ENCODE measurements around the gene CASP1. TPM values are rescaled to one million over a fixed set of nuclear protein-coding genes. Genes with fewer than 3 reads are reported as not detected.

CASP1 gene
- total RNA-seq, 1 donor from 2014 or later = 1.9 TPM

GRCh38 chr11:105054723-105055493, 20.0 kb upstream of the CASP1 start:
- DNase-seq (ENCODE audit: low read depth) (no peak), FAIRE-seq (no peak)
- H4K20me1 ChIP-seq (ENCODE audit: insufficient read depth, low read length) = no peaks in the 10 kb centered on the region
- no peak overlapping the region for H3K9ac ChIP-seq (ENCODE audit: low read length)
- no peaks in the 10 kb centered on the region for H3K9me3 ChIP-seq (ENCODE audit: insufficient read depth, low read depth, low read length)
- Mint-ChIP-seq H3K4me3 (ENCODE audit: unreplicated experiment) (no peak overlapping the region), H3K27ac (ENCODE audit: unreplicated experiment) (no peak overlapping the region), H3K9me3 (ENCODE audit: unreplicated experiment) (peaks cover 4% of the 10 kb centered on the region), H3K4me1 (ENCODE audit: low read depth, unreplicated experiment) (no peaks in the 10 kb centered on the region), H3K36me3 (ENCODE audit: low read depth, unreplicated experiment) (no peaks in the 10 kb centered on the region), H3K27me3 (ENCODE audit: low read depth, unreplicated experiment) (no peaks in the 10 kb centered on the region)
- H3K4me1 ChIP-seq (ENCODE audit: insufficient read depth, low read length) = no peaks in the 10 kb centered on the region
- H3K79me2 ChIP-seq (ENCODE audit: insufficient read depth, low read length) = no peaks in the 10 kb centered on the region
- no peaks in the 10 kb centered on the region for H3K27me3 ChIP-seq (ENCODE audit: insufficient read depth, low read length)
- no peak overlapping the region for H3K4me2 ChIP-seq (ENCODE audit: low read length)
- no peak for TF ChIP-seq EZH2 (IDR thresholded peaks at IDR 0.05; ENCODE audit: insufficient read depth, low read length)
- TF ChIP-seq CTCF (IDR thresholded peaks at IDR 0.05; ENCODE audit: insufficient read depth, low read depth, low read length) = no peak
- H3K27ac ChIP-seq (ENCODE audit: low read depth, low read length) = no peak overlapping the region
- H3K36me3 ChIP-seq (ENCODE audit: insufficient read depth, low read length) = no peaks in the 10 kb centered on the region
- H2AFZ ChIP-seq (ENCODE audit: low read depth, low read length) = no peak overlapping the region
- H3K4me3 ChIP-seq (ENCODE audit: insufficient read depth, low read depth, low read length) = no peak overlapping the region

GRCh38 chr11:105052487-105052886, 17.5 kb upstream of the CASP1 start:
- no peak for TF ChIP-seq CTCF (IDR thresholded peaks at IDR 0.05; ENCODE audit: insufficient read depth, low read depth, low read length)
- TF ChIP-seq EZH2 (IDR thresholded peaks at IDR 0.05; ENCODE audit: insufficient read depth, low read length) = no peak
- FAIRE-seq (no peak), DNase-seq (ENCODE audit: low read depth) (no peak)
- H3K9me3 ChIP-seq (ENCODE audit: insufficient read depth, low read depth, low read length) = no peaks in the 10 kb centered on the region
- Mint-ChIP-seq H3K36me3 (ENCODE audit: low read depth, unreplicated experiment) (no peaks in the 10 kb centered on the region), H3K27me3 (ENCODE audit: low read depth, unreplicated experiment) (no peaks in the 10 kb centered on the region), H3K4me3 (ENCODE audit: unreplicated experiment) (no peak overlapping the region), H3K4me1 (ENCODE audit: low read depth, unreplicated experiment) (peaks cover 1% of the 10 kb centered on the region), H3K27ac (ENCODE audit: unreplicated experiment) (no peak overlapping the region), H3K9me3 (ENCODE audit: unreplicated experiment) (peaks cover 6% of the 10 kb centered on the region)
- no peak overlapping the region for H3K4me2 ChIP-seq (ENCODE audit: low read length)
- H3K27me3 ChIP-seq (ENCODE audit: insufficient read depth, low read length) = no peaks in the 10 kb centered on the region
- H2AFZ ChIP-seq (ENCODE audit: low read depth, low read length) = no peak overlapping the region
- no peak overlapping the region for H3K4me3 ChIP-seq (ENCODE audit: insufficient read depth, low read depth, low read length)
- no peak overlapping the region for H3K27ac ChIP-seq (ENCODE audit: low read depth, low read length)
- no peaks in the 10 kb centered on the region for H4K20me1 ChIP-seq (ENCODE audit: insufficient read depth, low read length)
- no peaks in the 10 kb centered on the region for H3K79me2 ChIP-seq (ENCODE audit: insufficient read depth, low read length)
- H3K4me1 ChIP-seq (ENCODE audit: insufficient read depth, low read length) = no peaks in the 10 kb centered on the region
- no peaks in the 10 kb centered on the region for H3K36me3 ChIP-seq (ENCODE audit: insufficient read depth, low read length)
- no peak overlapping the region for H3K9ac ChIP-seq (ENCODE audit: low read length)

- H4K20me1 ChIP-seq (ENCODE audit: insufficient read depth, low read length) = no peaks in the 10 kb centered on the region
- H3K27me3 ChIP-seq (ENCODE audit: insufficient read depth, low read length) = no peaks in the 10 kb centered on the region
- no peaks in the 10 kb centered on the region for H3K79me2 ChIP-seq (ENCODE audit: insufficient read depth, low read length)
- no peak for FAIRE-seq
- H3K36me3 Mint-ChIP-seq (ENCODE audit: low read depth, unreplicated experiment) = no peaks in the 10 kb centered on the region
- no peak overlapping the region for H3K27ac Mint-ChIP-seq (ENCODE audit: unreplicated experiment)
- no peak overlapping the region for H3K4me3 Mint-ChIP-seq (ENCODE audit: unreplicated experiment)
- peaks cover 6% of the 10 kb centered on the region for H3K9me3 Mint-ChIP-seq (ENCODE audit: unreplicated experiment)
- DNase-seq (ENCODE audit: low read depth) = no peak
- no peaks in the 10 kb centered on the region for H3K36me3 ChIP-seq (ENCODE audit: insufficient read depth, low read length)
- H3K4me3 ChIP-seq (ENCODE audit: insufficient read depth, low read depth, low read length) = no peak overlapping the region
- TF ChIP-seq CTCF (IDR thresholded peaks at IDR 0.05; ENCODE audit: insufficient read depth, low read depth, low read length) (no peak), EZH2 (IDR thresholded peaks at IDR 0.05; ENCODE audit: insufficient read depth, low read length) (no peak)
- no peak overlapping the region for H3K27ac ChIP-seq (ENCODE audit: low read depth, low read length)
- no peaks in the 10 kb centered on the region for H3K4me1 ChIP-seq (ENCODE audit: insufficient read depth, low read length)
- no peak overlapping the region for H3K9ac ChIP-seq (ENCODE audit: low read length)
- H2AFZ ChIP-seq (ENCODE audit: low read depth, low read length) = no peak overlapping the region
- H3K9me3 ChIP-seq (ENCODE audit: insufficient read depth, low read depth, low read length) = no peaks in the 10 kb centered on the region
- H3K4me1 Mint-ChIP-seq (ENCODE audit: low read depth, unreplicated experiment) = peaks cover 8% of the 10 kb centered on the region
- no peak overlapping the region for H3K4me2 ChIP-seq (ENCODE audit: low read length)
- H3K27me3 Mint-ChIP-seq (ENCODE audit: low read depth, unreplicated experiment) = no peaks in the 10 kb centered on the region
Observed at GRCh38 chr11:105051559-105051958, 16.6 kb upstream of the CASP1 start.
